ENCODE data around the gene IL1RAPL1.
"Not testable (repeated sequence)": the region's sequence is repeated elsewhere in the genome, so short reads cannot be mapped to it uniquely, and the experiment has no call there.

Gene IL1RAPL1

DNA sequence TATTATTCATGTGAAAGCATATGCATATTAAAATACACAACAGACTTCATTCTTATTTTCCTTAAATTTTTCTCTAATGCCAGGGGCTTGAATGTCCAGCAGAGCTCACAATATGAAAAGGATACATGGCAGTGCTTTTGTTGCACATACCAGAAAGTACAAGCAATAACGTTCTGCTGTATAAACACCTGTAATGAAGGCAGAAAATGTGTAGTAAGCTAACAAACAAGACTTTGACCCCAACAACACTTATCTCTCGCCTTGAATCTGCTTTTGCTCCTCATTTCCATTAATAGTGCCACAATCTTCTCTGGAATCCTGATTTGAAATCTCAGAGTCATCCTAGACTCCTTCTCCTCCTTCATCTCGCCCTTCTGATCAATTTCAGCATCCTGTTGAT lies 687.3 kb downstream of the IL1RAPL1 start:
- no peak for DNase-seq (ENCODE audit: low read depth in 3 of 3)

- no peak for DNase-seq (ENCODE audit: low read depth in 3 of 3)
Measured at GRCh38 chrX:29275928-29276327, 688.7 kb downstream of the IL1RAPL1 start.

GRCh38 chrX:29281078-29281742 lies 694.0 kb downstream of the IL1RAPL1 start:
- DNase-seq (ENCODE audit: low read depth in 3 of 3): no peak

GRCh38 chrX:29285664-29286063 lies 698.4 kb downstream of the IL1RAPL1 start:
- no peak for DNase-seq (ENCODE audit: low read depth in 3 of 3)

GRCh38 chrX:29295987-29296680 lies 708.9 kb downstream of the IL1RAPL1 start:
- no peak for DNase-seq (ENCODE audit: low read depth in 3 of 3)

- no peak for DNase-seq (ENCODE audit: low read depth in 3 of 3)
Measured at GRCh38 chrX:29297171-29297800, 710.0 kb downstream of the IL1RAPL1 start.

DNA sequence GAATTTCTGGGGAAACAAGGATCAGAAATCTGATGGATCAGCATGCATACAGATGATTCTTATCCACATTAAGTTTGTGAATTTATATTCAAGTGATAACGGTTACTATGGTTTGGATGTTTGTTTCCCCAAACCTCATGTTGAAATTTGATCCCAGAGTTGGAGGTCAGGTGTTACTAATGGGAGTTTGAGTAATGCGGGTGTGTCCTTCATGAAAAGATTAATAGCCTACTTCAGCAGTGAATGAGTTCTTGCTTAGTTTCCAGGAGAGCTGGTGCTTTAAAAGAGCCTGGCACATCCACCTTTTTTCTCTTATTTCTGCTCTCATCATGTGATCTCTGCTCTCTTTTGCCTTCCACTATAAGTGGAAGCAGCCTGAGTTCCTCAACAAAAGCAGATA lies 712.4 kb downstream of the IL1RAPL1 start:
- no peak for DNase-seq (ENCODE audit: low read depth in 3 of 3)

- DNase-seq (ENCODE audit: low read depth in 3 of 3): no peak
Measured at GRCh38 chrX:29308726-29309125, 721.5 kb downstream of the IL1RAPL1 start.

GRCh38 chrX:29315931-29316330 lies 728.7 kb downstream of the IL1RAPL1 start:
- no peak for DNase-seq (ENCODE audit: low read depth in 3 of 3)

- no peak for DNase-seq (ENCODE audit: low read depth in 3 of 3)
Measured at GRCh38 chrX:29318012-29318411, 730.8 kb downstream of the IL1RAPL1 start.

GRCh38 chrX:29332429-29332828 lies 745.2 kb downstream of the IL1RAPL1 start:
- DNase-seq (ENCODE audit: low read depth in 3 of 3): not testable (repeated sequence)

DNA sequence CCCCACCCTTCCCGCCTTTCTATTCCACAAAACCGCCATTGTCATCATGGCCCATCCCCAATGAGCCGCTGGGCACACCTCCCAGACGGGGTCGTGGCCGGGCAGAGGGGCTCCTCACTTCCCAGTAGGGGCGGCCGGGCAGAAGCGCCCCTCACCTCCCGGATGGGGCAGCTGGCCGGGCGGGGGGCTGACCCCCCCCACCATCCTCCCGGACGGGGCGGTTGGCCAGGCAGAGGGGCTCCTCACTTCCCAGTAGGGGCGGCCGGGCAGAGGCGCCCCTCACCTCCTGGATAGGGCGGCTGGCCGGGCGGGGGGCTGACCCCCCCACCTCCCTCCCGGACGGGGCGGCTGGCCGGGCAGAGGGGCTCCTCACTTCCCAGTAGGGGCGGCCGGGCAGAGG lies 745.8 kb downstream of the IL1RAPL1 start:
- not testable (repeated sequence) for DNase-seq (ENCODE audit: low read depth in 3 of 3)

GRCh38 chrX:29348288-29348687 lies 761.0 kb downstream of the IL1RAPL1 start:
- no peak for DNase-seq (ENCODE audit: low read depth in 3 of 3)

- no peak for DNase-seq (ENCODE audit: low read depth in 3 of 3)
Measured at GRCh38 chrX:29359276-29359675, 772.0 kb downstream of the IL1RAPL1 start.

DNA sequence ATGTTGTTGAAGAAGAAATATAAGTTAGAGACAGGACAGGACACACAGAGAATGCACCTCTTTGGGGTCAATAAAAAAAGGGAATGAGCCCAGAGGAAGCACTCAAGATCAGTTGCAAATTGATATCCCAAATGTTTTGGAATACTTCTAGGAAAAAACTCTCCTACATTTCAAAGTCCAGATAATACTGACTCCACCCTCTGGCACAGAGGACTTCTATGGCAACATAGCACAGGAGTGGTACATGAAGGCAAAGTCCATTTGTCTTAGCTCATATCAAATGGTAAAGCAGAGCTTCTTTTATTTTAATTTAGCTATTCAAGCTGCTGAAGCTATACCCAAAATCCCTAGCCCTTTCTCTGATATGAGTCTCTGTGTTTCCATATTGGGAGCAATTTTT lies 787.5 kb downstream of the IL1RAPL1 start:
- not testable (repeated sequence) for DNase-seq (ENCODE audit: low read depth in 3 of 3)

DNA sequence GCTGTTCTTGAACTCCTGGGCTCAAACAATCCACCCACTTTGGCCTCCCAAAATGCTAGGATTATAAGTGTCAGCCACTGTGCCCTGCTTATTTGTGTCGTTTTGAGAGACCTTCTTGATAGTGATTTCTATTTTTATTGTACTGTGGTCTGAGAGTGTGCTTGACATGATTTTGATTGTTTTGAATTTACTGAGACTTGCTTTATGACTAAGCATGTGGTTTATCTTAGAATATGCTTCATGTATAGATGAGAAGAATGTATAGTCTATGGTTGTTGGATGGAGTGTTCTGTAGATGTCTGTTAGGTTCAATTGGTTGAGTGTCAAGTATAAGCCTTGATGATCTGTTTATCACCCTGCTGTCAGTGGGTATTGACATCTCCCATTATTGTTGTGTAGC lies 789.3 kb downstream of the IL1RAPL1 start:
- no peak for DNase-seq (ENCODE audit: low read depth in 3 of 3)

GRCh38 chrX:29382811-29383210 lies 795.6 kb downstream of the IL1RAPL1 start:
- DNase-seq (ENCODE audit: low read depth in 3 of 3): no peak

DNA sequence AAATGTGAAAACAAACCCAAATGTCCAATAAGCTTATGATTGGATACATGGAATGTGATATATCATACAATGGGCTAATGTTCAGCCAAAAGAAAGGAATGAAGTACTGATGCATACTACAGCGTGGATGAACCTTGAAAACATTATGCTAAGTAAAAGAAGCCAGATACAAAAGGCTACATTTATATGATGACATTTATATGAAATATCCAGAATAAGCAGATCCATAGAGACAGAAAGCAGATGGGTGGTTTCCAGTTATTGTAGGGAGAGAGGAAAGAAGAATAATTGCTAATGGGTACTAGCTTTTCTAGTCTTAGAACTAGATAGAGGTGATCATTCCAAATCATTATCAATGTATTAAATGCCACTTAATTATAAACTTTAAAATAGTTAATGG lies 801.3 kb downstream of the IL1RAPL1 start:
- no peak for DNase-seq (ENCODE audit: low read depth in 3 of 3)

- DNase-seq (ENCODE audit: low read depth in 3 of 3): no peak
Measured at GRCh38 chrX:29397506-29397905, 810.3 kb downstream of the IL1RAPL1 start.

- DNase-seq (ENCODE audit: low read depth in 3 of 3): no peak
Measured at GRCh38 chrX:29407357-29407756, 820.1 kb downstream of the IL1RAPL1 start.

DNA sequence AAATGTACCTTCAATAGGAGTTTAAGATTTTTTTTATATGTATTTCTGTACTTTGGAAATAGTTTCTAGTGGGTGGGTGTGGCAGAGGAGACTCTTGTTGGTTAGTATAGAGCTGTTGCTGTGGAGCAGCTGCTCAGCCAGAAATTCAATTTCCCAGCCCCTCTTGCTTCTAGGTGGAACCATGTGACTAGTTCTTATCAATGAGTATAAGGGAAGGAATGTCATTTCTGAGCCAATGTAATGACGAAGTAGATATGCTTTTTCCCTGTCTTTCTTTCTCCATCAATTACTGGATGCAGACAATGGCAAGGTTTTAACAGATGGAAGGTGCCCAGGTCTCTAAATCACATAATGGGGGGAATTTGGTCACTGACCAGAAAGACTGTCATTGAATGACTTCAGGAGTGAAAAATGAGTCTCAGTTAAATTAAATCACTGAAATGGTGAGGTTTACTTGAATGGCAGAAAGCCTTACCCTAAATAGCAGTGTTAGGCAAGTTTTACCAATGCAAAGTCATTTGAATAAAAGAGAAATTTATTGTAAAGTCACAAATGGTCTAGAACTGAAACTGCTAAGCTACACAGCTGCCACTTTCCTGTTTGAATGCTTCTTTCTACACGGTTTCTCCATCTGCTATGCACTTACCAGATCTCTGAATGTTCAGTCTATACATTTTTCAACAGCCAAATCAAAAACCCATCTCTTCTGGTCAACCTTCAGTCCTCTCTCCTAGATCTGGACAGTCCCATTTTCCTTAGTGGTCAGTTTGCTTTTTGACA lies 832.7 kb downstream of the IL1RAPL1 start:
- no peak for DNase-seq (ENCODE audit: low read depth in 3 of 3)

- no peak for DNase-seq (ENCODE audit: low read depth in 3 of 3)
Measured at GRCh38 chrX:29422034-29422433, 834.8 kb downstream of the IL1RAPL1 start.
